Activated CD4-positive, alpha-beta T cell treated with anti-CD3 and anti-CD28 coated beads for 36 hours (primary cell): ENCODE measurements around the gene RC3H1. TPM values are rescaled to one million over a fixed set of nuclear protein-coding genes. Genes with fewer than 3 reads are reported as not detected.
"Not testable (repeated sequence)": the region's sequence is repeated elsewhere in the genome, so short reads cannot be mapped to it uniquely, and the experiment has no call there.

Experiments
- ATAC-seq: fragments of 200-7000 bp; cut with Tn5 transposase; one replicate; pipeline ENCODE4 v1.10.0; 2021; ENCODE audit warnings: mild to moderate bottlenecking, moderate library complexity
- CTCF ChIA-PET: fragments of 350-600 bp; sonication (Branson Sonifier 250); formaldehyde crosslinking; loops from one replicate; lab custom pipeline; 2021; ENCODE audit warnings: antibody characterized with exemption; lab: Charles Lee
- POLR2A ChIA-PET: fragments of 350-600 bp; sonication (Branson Sonifier 250); formaldehyde crosslinking; loops from one replicate; lab custom pipeline; 2021; ENCODE audit warnings: antibody characterized with exemption, inconsistent platforms; lab: Charles Lee
- DNase-seq: peaks from one replicate; pipeline ENCODE4 v3.0.0-alpha.2; 2020
- H3K27ac Mint-ChIP-seq: one replicate; pipeline ENCODE4 v1.8.0; 2021; ENCODE audit warnings: mixed read lengths
- H3K27me3 Mint-ChIP-seq: one replicate; pipeline ENCODE4 v1.8.0; 2021; ENCODE audit warnings: mixed read lengths
- H3K36me3 Mint-ChIP-seq: one replicate; pipeline ENCODE4 v1.8.0; 2021; ENCODE audit warnings: low read depth, mixed read lengths
- H3K4me1 Mint-ChIP-seq: one replicate; pipeline ENCODE4 v1.8.0; 2021; ENCODE audit warnings: mixed read lengths
- H3K4me3 Mint-ChIP-seq: one replicate; pipeline ENCODE4 v1.8.0; 2021; ENCODE audit warnings: mild to moderate bottlenecking, moderate library complexity, mixed read lengths
- H3K9me3 Mint-ChIP-seq: one replicate; pipeline ENCODE4 v1.8.0; 2021; ENCODE audit warnings: low read depth, mixed read lengths
- intact Hi-C, 2 experiments: fragments of 100-400 bp; cut with DNase I in 1 of 2; cut with micrococcal nuclease in 1 of 2; formaldehyde crosslinking; loops; one replicate each; pipeline versions ENCODE4 v1.14.2 to v1.15.1; 2022 to 2024; cut with DNase I, micrococcal nuclease
- total RNA-seq, 2 experiments: library from RNA; stranded (reverse); gene quantifications; one replicate each; pipeline ENCODE4 v1.2.3, GENCODE V29; 2021

Gene RC3H1
- total RNA-seq, result 10 to 100 TPM; 27.3 to 37.0 TPM

DNA sequence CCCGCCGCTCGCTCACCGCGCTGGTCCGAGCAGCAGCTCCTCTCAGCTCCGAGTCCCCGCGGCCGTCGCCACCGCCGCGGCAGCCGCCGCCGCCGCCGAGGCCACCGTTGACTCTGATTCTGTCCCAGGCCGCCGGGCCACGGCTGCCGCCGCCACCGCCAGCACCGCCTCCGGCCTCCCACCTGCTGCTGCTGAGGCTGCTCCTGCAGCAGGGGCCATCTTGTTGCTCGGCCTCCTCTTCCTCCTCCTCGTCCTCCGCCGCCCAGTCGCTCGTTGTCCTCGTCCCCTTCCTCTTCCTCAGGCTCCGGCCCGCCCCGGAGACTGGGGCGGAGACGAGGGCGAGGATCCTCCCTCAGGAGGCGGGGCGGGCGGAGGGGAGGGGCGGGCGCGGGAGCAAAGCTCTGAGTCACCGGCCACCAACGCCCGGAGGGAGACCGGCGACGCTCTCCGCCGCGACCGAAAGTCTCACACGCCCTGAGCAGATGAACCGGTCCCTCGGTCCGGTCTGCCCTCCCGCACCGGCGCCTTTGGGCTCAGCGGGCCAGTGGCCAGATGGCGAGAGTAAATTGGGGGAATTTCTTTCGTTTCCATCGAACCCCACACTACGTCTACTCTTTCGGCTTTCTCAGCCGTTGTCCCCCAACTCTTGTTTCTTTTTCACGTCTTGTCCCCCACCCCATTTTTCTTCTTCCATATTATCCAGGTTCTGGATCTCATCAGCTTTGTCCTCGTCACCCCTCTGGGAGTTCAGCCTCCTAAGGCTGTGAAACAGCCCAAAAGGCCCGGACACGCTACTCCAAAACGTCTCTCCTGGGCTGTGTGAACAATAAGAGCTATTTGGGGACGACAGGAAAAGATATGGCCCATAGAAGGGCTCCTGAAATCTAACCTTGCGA is at the start of gene RC3H1:
TSS of gene RC3H1 (minus strand) at position 278 of the 896 bp plus-strand sequence. CDS start 29,372 bp downstream, outside the sequence.
- H3K27me3 Mint-ChIP-seq, result no peaks in the 10 kb centered on the region
- ChIA-PET CTCF (interaction anchor here (0.6 to 1.2 kb wide), 5 partner anchors 14 to 196 kb away, joined by 3 to 6 read pairs (median 3); no protein-coding TSS in a partner anchor), POLR2A (interaction anchor here (0.6 to 1.4 kb wide), 10 partner anchors 12 to 964 kb away, joined by 3 to 10 read pairs (median 3); partner anchors contain the start of genes GAS5 and ZBTB37)
- peak; percentile 96 for DNase-seq
- peaks cover 11% of the 10 kb centered on the region for H3K36me3 Mint-ChIP-seq
- peaks cover 31% of the 10 kb centered on the region for H3K4me1 Mint-ChIP-seq
- no peaks in the 10 kb centered on the region for H3K9me3 Mint-ChIP-seq
- intact Hi-C loops, result loop anchor here (1.0 to 10.0 kb wide), 10 partner anchors 135 to 1489 kb away; partner anchors contain the start of genes ZBTB37 (in 2 of the 2), CACYBP (in 1 of the 2), CENPL (in 1 of the 2) and DARS2 (in 1 of the 2)
- H3K4me3 Mint-ChIP-seq, result peak within 1 kb of the TSS; percentile 87
- peak within 1 kb of the TSS; percentile 96 for H3K27ac Mint-ChIP-seq
- peak; percentile 91 for ATAC-seq

GRCh38 chr1:174070614-174071013 is 48.5 kb upstream of the RC3H1 start:
- no peak overlapping the region for H3K4me3 Mint-ChIP-seq
- ATAC-seq (no peak), DNase-seq (no peak)
- POLR2A ChIA-PET, result no interaction called here
- intact Hi-C loops, result loop anchor here in 1 of 2 experiments (5.0 kb wide), 2 partner anchors 173 to 648 kb away; no protein-coding TSS in a partner anchor
- no peak overlapping the region for H3K27ac Mint-ChIP-seq
- H3K9me3 Mint-ChIP-seq, result no peaks in the 10 kb centered on the region
- CTCF ChIA-PET, result no interaction called here
- no peaks in the 10 kb centered on the region for H3K36me3 Mint-ChIP-seq
- peaks cover 10% of the 10 kb centered on the region for H3K4me1 Mint-ChIP-seq
- no peaks in the 10 kb centered on the region for H3K27me3 Mint-ChIP-seq

DNA sequence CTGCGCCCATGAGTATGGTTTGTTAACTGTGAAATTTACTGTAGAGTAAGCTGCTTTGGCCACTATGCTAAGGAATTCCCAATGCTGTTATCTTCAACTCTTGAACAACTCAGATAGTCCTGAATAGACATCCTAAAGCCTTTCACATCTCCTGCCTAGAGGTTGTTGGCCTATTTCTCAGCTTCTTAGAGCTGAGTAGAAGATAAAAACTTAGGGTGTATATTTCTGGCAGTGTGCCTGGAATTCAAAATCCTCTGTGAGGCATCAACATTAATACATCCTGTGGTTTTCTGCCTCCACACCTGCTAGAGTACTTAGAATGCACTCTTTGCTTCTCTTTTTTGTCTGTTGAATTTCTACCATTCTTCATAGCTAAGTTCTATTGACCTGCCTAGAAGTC is 45.8 kb upstream of the RC3H1 start:
- intact Hi-C loops, result no loop called here
- Mint-ChIP-seq H3K4me3 (no peak overlapping the region), H3K27me3 (no peaks in the 10 kb centered on the region), H3K27ac (no peak overlapping the region), H3K9me3 (no peaks in the 10 kb centered on the region), H3K4me1 (peaks cover 10% of the 10 kb centered on the region), H3K36me3 (no peaks in the 10 kb centered on the region)
- ChIA-PET CTCF (interaction anchor here (0.6 to 1.5 kb wide), 4 partner anchors 10 to 125 kb away, joined by 3 to 6 read pairs (median 3); no protein-coding TSS in a partner anchor), POLR2A (no interaction called here)
- no peak for DNase-seq
- ATAC-seq, result no peak

DNA sequence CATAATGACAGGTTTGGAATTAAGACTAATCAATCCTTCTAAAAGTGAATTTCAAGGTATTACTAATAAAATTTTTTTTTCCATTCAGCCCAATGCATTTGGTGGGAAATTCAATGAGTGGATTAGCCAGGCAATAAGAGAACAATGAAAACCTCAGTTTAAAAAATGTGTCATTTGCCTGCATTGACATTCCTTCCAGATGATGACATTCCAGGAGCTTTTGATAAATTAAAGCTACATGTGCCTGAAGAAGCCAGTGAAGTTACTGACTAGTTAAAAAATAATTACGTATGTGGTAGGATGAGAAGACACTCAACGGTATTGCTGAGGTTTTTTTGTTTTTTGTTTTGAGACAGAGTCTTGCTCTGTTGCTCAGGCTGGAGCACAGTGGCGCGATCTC is 37.9 kb upstream of the RC3H1 start:
- DNase-seq (no peak), ATAC-seq (no peak)
- H3K27me3 Mint-ChIP-seq, result no peaks in the 10 kb centered on the region
- intact Hi-C loops, result no loop called here
- no peak overlapping the region for H3K4me3 Mint-ChIP-seq
- no peak overlapping the region for H3K27ac Mint-ChIP-seq
- ChIA-PET POLR2A (no interaction called here), CTCF (no interaction called here)
- no peaks in the 10 kb centered on the region for H3K36me3 Mint-ChIP-seq
- H3K4me1 Mint-ChIP-seq, result no peaks in the 10 kb centered on the region
- no peaks in the 10 kb centered on the region for H3K9me3 Mint-ChIP-seq

GRCh38 chr1:174058624-174059023 is 36.5 kb upstream of the RC3H1 start:
- Mint-ChIP-seq H3K27ac (no peak overlapping the region), H3K9me3 (no peaks in the 10 kb centered on the region), H3K4me1 (no peaks in the 10 kb centered on the region), H3K36me3 (no peaks in the 10 kb centered on the region), H3K27me3 (no peaks in the 10 kb centered on the region), H3K4me3 (no peak overlapping the region)
- intact Hi-C loops, result no loop called here
- ChIA-PET POLR2A (no interaction called here), CTCF (interaction anchor here (0.6 to 1.0 kb wide), 3 partner anchors 10 to 204 kb away, joined by 3 to 4 read pairs (median 4); no protein-coding TSS in a partner anchor)
- ATAC-seq, result no peak
- no peak for DNase-seq

DNA sequence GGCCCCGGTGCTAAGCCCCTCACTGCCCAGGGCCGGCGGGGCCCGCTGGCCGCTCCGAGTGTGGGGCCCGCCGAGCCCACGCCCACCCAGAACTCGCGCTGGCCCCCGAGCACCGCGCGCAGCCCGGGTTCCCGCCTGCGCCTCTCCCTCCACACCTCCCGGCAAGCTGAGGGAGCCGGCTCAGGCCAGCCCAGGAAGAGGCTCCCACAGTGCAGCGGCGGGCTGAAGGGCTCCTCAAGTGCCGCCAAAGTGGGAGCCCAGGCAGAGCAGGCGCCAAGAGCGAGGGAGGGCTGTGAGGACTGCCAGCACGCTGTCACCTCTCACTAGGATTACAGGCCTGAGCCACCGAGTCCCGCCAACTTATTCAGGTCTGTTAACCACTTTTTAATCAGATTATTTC is 34.5 kb upstream of the RC3H1 start:
- H3K9me3 Mint-ChIP-seq, H3K4me1 Mint-ChIP-seq, DNase-seq, ATAC-seq, intact Hi-C loops, POLR2A ChIA-PET, H3K4me3 Mint-ChIP-seq, H3K27me3 Mint-ChIP-seq, H3K27ac Mint-ChIP-seq, H3K36me3 Mint-ChIP-seq: not testable (repeated sequence)
- CTCF ChIA-PET, result interaction anchor here (1.4 kb wide), 1 partner anchor 8 kb away, joined by 4 read pairs; no protein-coding TSS in a partner anchor

- H3K27me3 Mint-ChIP-seq, H3K9me3 Mint-ChIP-seq, H3K4me1 Mint-ChIP-seq, POLR2A ChIA-PET, H3K27ac Mint-ChIP-seq, intact Hi-C loops, CTCF ChIA-PET, H3K36me3 Mint-ChIP-seq, H3K4me3 Mint-ChIP-seq, ATAC-seq, DNase-seq: not testable (repeated sequence)
Measured at GRCh38 chr1:174055797-174056196, 33.6 kb upstream of the RC3H1 start.

DNA sequence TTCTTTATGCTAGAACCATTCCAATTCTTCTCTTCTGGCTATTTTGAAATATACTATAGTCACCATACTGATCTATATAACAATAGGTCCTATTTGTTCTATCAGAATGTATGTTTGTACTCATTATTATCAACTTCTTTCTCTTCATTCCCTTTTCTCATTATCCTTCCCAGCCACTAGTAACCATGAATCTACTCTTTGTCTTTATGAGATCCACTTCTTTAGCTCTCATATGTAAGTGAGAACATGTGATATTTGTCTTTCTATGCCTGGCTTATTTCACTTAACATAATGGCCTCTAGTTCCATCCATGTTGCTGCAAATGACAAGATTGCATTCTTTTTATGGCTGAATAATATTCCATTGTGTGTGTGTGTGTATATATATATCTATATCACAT is 31.7 kb upstream of the RC3H1 start:
- Mint-ChIP-seq H3K9me3 (no peaks in the 10 kb centered on the region), H3K4me3 (no peak overlapping the region), H3K36me3 (no peaks in the 10 kb centered on the region), H3K4me1 (no peaks in the 10 kb centered on the region), H3K27me3 (no peaks in the 10 kb centered on the region), H3K27ac (no peak overlapping the region)
- DNase-seq (no peak), ATAC-seq (no peak)
- CTCF ChIA-PET, result interaction anchor here (0.6 to 1.3 kb wide), 2 partner anchors 18 to 184 kb away, joined by 3 to 4 read pairs; no protein-coding TSS in a partner anchor
- POLR2A ChIA-PET, result no interaction called here
- intact Hi-C loops, result no loop called here

- Mint-ChIP-seq H3K4me3 (no peak overlapping the region), H3K27me3 (no peaks in the 10 kb centered on the region), H3K4me1 (no peaks in the 10 kb centered on the region), H3K36me3 (no peaks in the 10 kb centered on the region), H3K27ac (no peak overlapping the region), H3K9me3 (no peaks in the 10 kb centered on the region)
- intact Hi-C loops, result no loop called here
- CTCF ChIA-PET, result interaction anchor here (1.0 to 1.2 kb wide), 2 partner anchors 9 to 13 kb away, joined by 3 read pairs; no protein-coding TSS in a partner anchor
- ATAC-seq (no peak), DNase-seq (no peak)
- POLR2A ChIA-PET, result no interaction called here
Measured at GRCh38 chr1:174052621-174053020, 30.5 kb upstream of the RC3H1 start.

GRCh38 chr1:174051956-174052355 is 29.8 kb upstream of the RC3H1 start:
- H3K9me3 Mint-ChIP-seq, result no peaks in the 10 kb centered on the region
- ChIA-PET POLR2A (no interaction called here), CTCF (interaction anchor here (1.0 to 1.2 kb wide), 2 partner anchors 10 to 13 kb away, joined by 3 read pairs; no protein-coding TSS in a partner anchor)
- no peak for ATAC-seq
- no peak overlapping the region for H3K27ac Mint-ChIP-seq
- intact Hi-C loops, result no loop called here
- no peak for DNase-seq
- H3K36me3 Mint-ChIP-seq, result no peaks in the 10 kb centered on the region
- H3K4me3 Mint-ChIP-seq, result no peak overlapping the region
- no peaks in the 10 kb centered on the region for H3K27me3 Mint-ChIP-seq
- H3K4me1 Mint-ChIP-seq, result no peaks in the 10 kb centered on the region

GRCh38 chr1:174049514-174049913 is 27.4 kb upstream of the RC3H1 start:
- Mint-ChIP-seq H3K27me3 (no peaks in the 10 kb centered on the region), H3K27ac (no peak overlapping the region), H3K4me1 (peaks cover 3% of the 10 kb centered on the region), H3K36me3 (no peaks in the 10 kb centered on the region), H3K4me3 (no peak overlapping the region), H3K9me3 (no peaks in the 10 kb centered on the region)
- CTCF ChIA-PET, result interaction anchor here (0.8 kb wide), 1 partner anchor 50 kb away, joined by 6 read pairs; no protein-coding TSS in a partner anchor
- intact Hi-C loops, result no loop called here
- POLR2A ChIA-PET, result no interaction called here
- ATAC-seq (no peak), DNase-seq (no peak)
